Esophagus muscularis mucosa (tissue), 4 donors: ENCODE measurements around the gene MTHFD2.

ENCODE experiments used
- CTCF ChIP-seq, 3 experiments: fragments of 200-600 bp in 2 of 3; fragments of 450-650 bp in 1 of 3; sonication (generic) in 2 of 3; IDR thresholded peaks; one replicate each; pipeline ENCODE4 v1.5.1; 2017 to 2019; ENCODE audit warnings: antibody characterized with exemption in 3 of 3, mild to moderate bottlenecking in 2 of 3, moderate library complexity in 1 of 3
- EP300 ChIP-seq: sonication (generic); formaldehyde crosslinking; IDR thresholded peaks from one replicate; pipeline ENCODE4 v1.6.1; 2017; ENCODE audit warnings: antibody characterized with exemption
- POLR2A ChIP-seq: fragments of 450-650 bp; IDR thresholded peaks from one replicate; pipeline ENCODE4 v1.6.1; 2017; ENCODE audit warnings: antibody characterized with exemption, moderate library complexity, mild to moderate bottlenecking, low read depth
- POLR2AphosphoS5 ChIP-seq, 2 donors: sonication (generic); formaldehyde crosslinking; IDR thresholded peaks; one replicate each; pipeline ENCODE4 v1.6.1; 2017; ENCODE audit warnings: antibody characterized with exemption in 2 of 2

GRCh38 chr2:74152954-74153353 lies 45.5 kb upstream of the MTHFD2 start:
- TF ChIP-seq CTCF (IDR thresholded peaks at IDR 0.05): no peak
- no peak for TF ChIP-seq POLR2A
- TF ChIP-seq POLR2AphosphoS5 (IDR thresholded peaks at IDR 0.05): no peak
- no peak for TF ChIP-seq EP300
